Aorta (tissue), 5 donors: ENCODE data around the gene RAB3A. TPM values are rescaled to one million over a fixed set of nuclear protein-coding genes. Genes with fewer than 3 reads are reported as not detected.
A peak's percentile ranks its signal among the peaks of the same experiment; 100 is the strongest.
"Not testable (repeated sequence)": the region's sequence is repeated elsewhere in the genome, so short reads cannot be mapped to it uniquely, and the experiment has no call there.

Source experiments
- ATAC-seq: fragments of 200-7000 bp; cut with Tn5 transposase; one replicate; pipeline ENCODE4 v1.9.1; 2022; ENCODE audit warnings: moderate library complexity; ENCODE audit not compliant: low FRiP score
- DNase-seq, 2 donors: peaks; one replicate each; pipeline ENCODE4 v3.0.0-alpha.2; 2020
- H3K27ac ChIP-seq, 2 donors: one replicate each; pipeline ENCODE4 v1.5.1; 2013; ENCODE audit warnings: low read length in 2 of 2, mild to moderate bottlenecking in 2 of 2, moderate library complexity in 2 of 2, control low read depth in 1 of 2, inconsistent platforms in 1 of 2, low read depth in 1 of 2
- H3K27me3 ChIP-seq, 2 donors: one replicate each; pipeline ENCODE4 v1.6.1; 2013; ENCODE audit warnings: control low read depth in 1 of 2, low read length in 1 of 2, mild to moderate bottlenecking in 1 of 2, moderate library complexity in 1 of 2; ENCODE audit not compliant: insufficient read depth in 2 of 2, control insufficient read depth in 1 of 2
- H3K36me3 ChIP-seq, 2 donors: one replicate each; pipeline ENCODE4 v1.6.1; 2013; ENCODE audit warnings: control low read depth in 1 of 2, low read length in 1 of 2, mild to moderate bottlenecking in 1 of 2; ENCODE audit not compliant: insufficient read depth in 2 of 2, control insufficient read depth in 1 of 2
- H3K4me1 ChIP-seq, 2 donors: one replicate each; pipeline ENCODE4 v1.6.1; 2013; ENCODE audit warnings: low read length in 2 of 2, control low read depth in 1 of 2, mild to moderate bottlenecking in 1 of 2, moderate library complexity in 1 of 2; ENCODE audit not compliant: insufficient read depth in 2 of 2, control insufficient read depth in 1 of 2
- H3K4me3 ChIP-seq, 2 donors: one replicate each; pipeline ENCODE4 v1.5.1; 2013; ENCODE audit warnings: low read length in 2 of 2, control low read depth in 1 of 2, mild to moderate bottlenecking in 1 of 2
- H3K9me3 ChIP-seq: one replicate; pipeline ENCODE4 v1.6.1; 2013; ENCODE audit warnings: mild to moderate bottlenecking, low read length; ENCODE audit not compliant: control insufficient read depth
- whole genome bisulfite sequencing, 2 donors: extraction: QIAGEN DNeasy Blood & Tissue Kit; methylation state at CpG; one replicate each; pipeline ENCODE4 v1.1.7; 2013; 5-methylcytosine and 5-hydroxymethylcytosine counted together
- intact Hi-C, 2 donors: fragments of 100-400 bp; cut with DNase I; formaldehyde crosslinking; loops; one replicate each; pipeline versions ENCODE4 v1.14.2 to v1.15.0; 2022
- polyA plus RNA-seq, 2 donors: library from polyadenylated mRNA; stranded (reverse); fragments of 200-250 nt; gene quantifications; one replicate each; pipeline ENCODE4 v1.2.3, GENCODE V29; 2013
- total RNA-seq, 2 donors: library from RNA; stranded (reverse); fragmentation: NEBNext Ultra II Directional; extraction: Animal tissue kit (Norgen Biotek cat#: 25700); gene quantifications; one replicate each; pipeline ENCODE4 v1.2.1, GENCODE V29; 2021
- donor health status: healthy with polysubstance abuse.
- donor health status: Bipolar disorder and iron deficiency.
- donor health status: DM: no; HTN: no; CAD: no.
- donor health status: DM: no; HTN: no; CAD: no.
- donor health status: DM: yes; HTN: yes; CAD: no.

The RAB3A gene
- total and polyA plus RNA-seq, 4 donors: 2.1 to 3.8 (median 3.0) TPM

- H3K27me3 ChIP-seq: no peaks in the 10 kb centered on the region
- H3K9me3 ChIP-seq: no peaks in the 10 kb centered on the region
- H3K27ac ChIP-seq: no peak overlapping the region
- no peaks in the 10 kb centered on the region for H3K4me1 ChIP-seq
- no peak for DNase-seq
- ATAC-seq: no peak
- H3K4me3 ChIP-seq: no peak overlapping the region
- H3K36me3 ChIP-seq: no peaks in the 10 kb centered on the region
- WGBS, 2 donors: 92 to 93% methylated on average over 3 of the region's 3 CpGs
- intact Hi-C loops: loop anchor here in 1 of 2 donors (10.0 kb wide), 1 partner anchor 116 kb away; no protein-coding TSS in a partner anchor
These were observed 14.8 kb upstream of the RAB3A start for GRCh38 chr19:18218600-18218999.

- no peaks in the 10 kb centered on the region for H3K4me1 ChIP-seq
- 88 to 89% methylated on average over 17 of the region's 17 CpGs for WGBS, 2 donors
- intact Hi-C loops: loop anchor here in 1 of 2 donors (10.0 kb wide), 1 partner anchor 117 kb away; no protein-coding TSS in a partner anchor
- no peak overlapping the region for H3K4me3 ChIP-seq
- no peak for DNase-seq
- no peak overlapping the region for H3K27ac ChIP-seq
- no peaks in the 10 kb centered on the region for H3K27me3 ChIP-seq
- H3K9me3 ChIP-seq: no peaks in the 10 kb centered on the region
- ATAC-seq: no peak
- no peaks in the 10 kb centered on the region for H3K36me3 ChIP-seq
These were observed 14.3 kb upstream of the RAB3A start for GRCh38 chr19:18218159-18218558.

DNA sequence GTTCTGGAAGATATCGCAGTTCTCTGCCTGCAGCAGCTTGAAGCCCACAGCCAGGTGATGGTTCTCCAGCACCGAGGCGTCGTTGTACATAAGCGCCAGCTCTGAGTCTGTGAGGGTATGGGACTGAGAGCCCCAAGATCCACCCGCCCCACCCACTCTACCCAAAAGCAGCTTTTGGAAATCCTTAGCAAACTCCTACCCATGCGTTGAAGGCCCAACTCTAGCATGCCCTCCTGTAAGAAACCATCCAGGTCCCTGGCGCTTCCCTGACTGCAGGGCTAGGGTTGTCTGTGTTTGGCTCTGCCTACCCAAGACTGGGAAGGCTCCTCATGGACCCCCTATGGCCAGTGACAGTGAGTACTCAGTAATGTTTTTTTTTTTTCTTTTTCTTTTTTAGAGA is 12.9 kb upstream of the RAB3A start:
- Histone ChIP-seq H3K27ac (no peak overlapping the region), H3K4me3 (no peak overlapping the region), H3K36me3 (no peaks in the 10 kb centered on the region), H3K9me3 (no peaks in the 10 kb centered on the region), H3K4me1 (no peaks in the 10 kb centered on the region), H3K27me3 (no peaks in the 10 kb centered on the region)
- 95 to 96% methylated on average over 8 of the region's 8 CpGs for WGBS, 2 donors
- ATAC-seq (no peak), DNase-seq (no peak)
- intact Hi-C loops: loop anchor here in 1 of 2 donors (10.0 kb wide), 1 partner anchor 118 kb away; no protein-coding TSS in a partner anchor

DNA sequence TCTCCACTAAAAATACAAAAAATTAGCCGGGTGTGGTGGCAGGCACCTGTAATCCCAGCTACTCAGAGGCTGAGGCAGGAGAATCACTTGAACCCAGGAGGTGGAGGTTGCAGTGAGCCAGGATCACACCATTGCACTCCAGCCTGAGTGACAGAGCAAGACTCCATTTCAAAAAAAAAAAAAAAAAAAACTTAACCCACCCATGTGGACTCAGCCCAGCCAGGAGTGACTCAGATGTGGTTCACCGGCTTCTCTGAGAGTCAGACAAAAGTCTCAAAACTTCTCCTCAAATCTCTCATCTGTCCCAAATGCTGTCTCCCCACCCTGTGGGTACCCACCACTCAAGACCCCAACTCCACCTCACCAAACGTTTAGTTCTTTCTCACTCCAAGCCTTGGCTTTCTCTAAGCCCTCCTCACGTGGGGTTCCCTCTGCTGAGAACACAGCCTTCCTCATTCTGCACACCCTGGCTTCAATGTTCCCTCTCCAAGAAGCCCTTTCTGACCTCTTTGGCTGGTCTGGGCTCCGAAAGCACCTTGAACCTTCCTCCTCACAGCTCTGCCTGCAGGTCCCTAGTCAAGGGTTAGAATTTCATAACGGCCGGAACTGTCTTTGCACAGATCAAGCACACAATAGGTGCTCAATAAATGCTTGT is 11.1 kb upstream of the RAB3A start:
- Histone ChIP-seq H3K27me3 (no peaks in the 10 kb centered on the region), H3K4me3 (no peak overlapping the region), H3K9me3 (no peaks in the 10 kb centered on the region), H3K36me3 (no peaks in the 10 kb centered on the region), H3K27ac (no peak overlapping the region), H3K4me1 (no peaks in the 10 kb centered on the region)
- DNase-seq (no peak), ATAC-seq (no peak)
- intact Hi-C loops: loop anchor here in 1 of 2 donors (10.0 kb wide), 1 partner anchor 120 kb away; no protein-coding TSS in a partner anchor
- WGBS, 2 donors: 61 to 67% methylated on average over 7 of the region's 7 CpGs

GRCh38 chr19:18211683-18212082 is 7.8 kb upstream of the RAB3A start:
- ATAC-seq (no peak), DNase-seq (no peak)
- H3K9me3 ChIP-seq: no peaks in the 10 kb centered on the region
- intact Hi-C loops: loop anchor here in 1 of 2 donors (10.0 kb wide), 1 partner anchor 123 kb away; no protein-coding TSS in a partner anchor
- no peak overlapping the region for H3K27ac ChIP-seq
- H3K4me3 ChIP-seq: no peak overlapping the region
- H3K36me3 ChIP-seq: no peaks in the 10 kb centered on the region
- no peaks in the 10 kb centered on the region for H3K4me1 ChIP-seq
- 88 to 90% methylated on average over 14 of the region's 14 CpGs for WGBS, 2 donors
- no peaks in the 10 kb centered on the region for H3K27me3 ChIP-seq

DNA sequence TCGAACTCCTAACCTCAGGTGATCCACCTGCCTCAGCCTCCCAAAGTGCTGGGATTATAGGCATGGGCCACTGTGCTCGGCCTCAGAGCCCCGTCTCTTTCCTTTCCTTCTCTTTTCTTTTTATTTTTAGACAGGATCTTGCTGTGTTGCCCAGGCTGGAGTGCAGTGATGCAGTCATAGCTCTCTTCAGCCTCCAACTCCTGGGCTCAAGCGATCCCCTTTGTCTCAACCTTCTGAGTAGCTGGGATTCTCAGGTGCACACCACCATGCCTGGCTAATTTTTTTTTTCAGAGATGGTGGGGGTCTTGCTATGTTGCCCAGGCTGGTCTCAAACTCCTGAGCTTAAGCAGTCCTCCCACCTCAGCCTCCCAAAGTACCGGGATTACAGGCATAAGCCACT is 6.1 kb upstream of the RAB3A start:
- intact Hi-C loops: loop anchor here (5.0 to 10.0 kb wide), 4 partner anchors 42 to 205 kb away; partner anchors contain the start of genes LSM4 (in 1 of the 2) and SSBP4 (in 1 of the 2)
- not testable (repeated sequence) for ATAC-seq, H3K9me3 ChIP-seq, DNase-seq, H3K27ac ChIP-seq, H3K27me3 ChIP-seq, H3K4me3 ChIP-seq, H3K36me3 ChIP-seq, H3K4me1 ChIP-seq
- WGBS, 2 donors: 86 to 88% methylated on average over 5 of the region's 5 CpGs

- Histone ChIP-seq H3K27ac (no peak overlapping the region), H3K36me3 (no peaks in the 10 kb centered on the region), H3K4me3 (no peak overlapping the region), H3K4me1 (peaks cover 0 to 3% of the 10 kb centered on the region in 2 donors), H3K27me3 (no peaks in the 10 kb centered on the region), H3K9me3 (no peaks in the 10 kb centered on the region)
- 13% methylated on average over 32 of the region's 32 CpGs for WGBS, 2 donors
- intact Hi-C loops: loop anchor here (5.0 to 10.0 kb wide), 3 partner anchors 44 to 206 kb away; partner anchors contain the start of genes LSM4 (in 1 of the 2) and SSBP4 (in 1 of the 2)
- ATAC-seq (no peak), DNase-seq (peak; percentile 70 to 83)
These were observed 4.5 kb upstream of the RAB3A start for GRCh38 chr19:18208098-18208951.

- Histone ChIP-seq H3K36me3 (no peaks in the 10 kb centered on the region), H3K27ac (no peak overlapping the region), H3K27me3 (no peaks in the 10 kb centered on the region), H3K4me1 (peaks cover 0 to 3% of the 10 kb centered on the region in 2 donors), H3K9me3 (no peaks in the 10 kb centered on the region), H3K4me3 (no peak overlapping the region)
- intact Hi-C loops: loop anchor here (5.0 to 10.0 kb wide), 3 partner anchors 46 to 209 kb away; partner anchors contain the start of genes LSM4 (in 1 of the 2) and SSBP4 (in 1 of the 2)
- no peak for DNase-seq
- 92 to 94% methylated on average over 12 of the region's 12 CpGs for WGBS, 2 donors
- no peak for ATAC-seq
These were observed 2.2 kb upstream of the RAB3A start for GRCh38 chr19:18206018-18206417.
